NOMO-1 treated with dmso at 0.1 percent for 144 hours (cell line): ENCODE measurements around the gene VAV2.
"Not testable (repeated sequence)": the region's sequence is repeated elsewhere in the genome, so short reads cannot be mapped to it uniquely, and the experiment has no call there.

Experiments used
- DNase-seq: peaks from one replicate; lab custom pipeline; 2025; ENCODE audit not compliant: unreplicated experiment; lab: John Stamatoyannopoulos, UW

Gene VAV2

DNA sequence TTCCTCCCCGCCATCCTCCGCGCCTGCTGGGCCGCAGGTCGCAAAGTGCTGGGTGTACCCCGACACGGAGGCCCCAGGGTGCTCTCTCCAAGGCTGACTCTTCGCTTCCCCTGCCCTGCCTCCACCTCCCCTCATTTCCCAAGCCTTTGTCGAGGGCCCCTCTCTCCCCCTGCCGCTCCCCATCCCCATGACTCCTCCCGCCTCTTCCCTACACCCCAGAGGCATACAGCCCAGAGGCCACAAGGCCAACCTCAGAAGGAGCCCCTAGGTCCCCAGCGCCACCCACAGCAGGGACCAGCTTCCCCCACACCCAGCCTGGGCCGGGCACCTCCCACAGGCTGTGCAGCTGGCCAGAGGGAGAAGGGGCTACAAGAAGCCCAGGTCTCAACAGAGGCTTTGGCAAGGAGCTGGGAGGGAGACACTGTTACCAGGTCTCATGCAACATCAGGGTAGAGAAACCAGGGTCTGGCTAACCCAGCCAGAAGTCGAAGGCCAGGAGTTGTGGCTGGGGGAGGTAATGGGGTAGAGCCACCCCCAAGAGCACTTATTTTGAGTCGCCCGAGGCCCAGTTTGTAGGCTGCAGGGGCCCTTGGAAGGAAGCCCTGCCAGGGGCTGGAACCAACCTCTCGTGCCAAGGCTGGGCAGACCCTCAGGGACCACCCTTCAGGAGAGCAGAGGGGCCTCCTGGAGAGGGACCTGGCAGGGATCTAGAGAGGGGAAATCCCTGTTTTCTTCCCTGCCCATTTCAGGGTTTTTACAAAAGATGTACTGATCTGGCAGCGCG, 229.4 kb downstream of the VAV2 start:
- DNase-seq = no peak

DNA sequence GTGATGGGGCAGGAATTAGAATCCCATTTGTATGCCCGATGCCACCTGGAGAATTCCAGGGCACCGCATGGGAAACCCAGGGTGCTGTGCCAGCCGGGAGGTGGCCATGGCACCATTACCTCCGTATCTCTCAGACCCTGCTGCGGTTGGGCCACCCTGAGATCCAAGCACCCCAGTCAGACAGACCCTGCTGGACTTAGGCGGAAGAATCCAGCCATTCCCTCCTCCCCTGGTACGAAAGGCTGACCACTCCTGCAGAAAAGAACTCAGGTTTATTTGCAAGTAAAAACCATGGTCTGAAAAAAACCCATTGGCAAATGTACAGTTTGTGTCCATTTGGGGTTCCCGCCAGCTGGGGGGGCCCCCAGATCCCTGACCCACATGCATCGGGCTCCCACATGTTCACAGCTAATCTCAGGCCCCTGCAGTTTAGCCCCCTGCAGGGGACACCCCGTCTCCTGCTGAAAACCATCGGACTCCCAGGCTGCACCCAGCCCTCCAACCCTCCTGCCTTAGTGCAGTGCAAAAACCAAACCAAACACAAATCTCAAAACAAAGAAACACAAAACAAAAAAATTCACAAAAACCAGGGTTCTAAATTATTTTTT, 230.4 kb downstream of the VAV2 start:
- DNase-seq = no peak

GRCh38 chr9:133760713-133761290, 231.3 kb downstream of the VAV2 start:
- DNase-seq = no peak

DNA sequence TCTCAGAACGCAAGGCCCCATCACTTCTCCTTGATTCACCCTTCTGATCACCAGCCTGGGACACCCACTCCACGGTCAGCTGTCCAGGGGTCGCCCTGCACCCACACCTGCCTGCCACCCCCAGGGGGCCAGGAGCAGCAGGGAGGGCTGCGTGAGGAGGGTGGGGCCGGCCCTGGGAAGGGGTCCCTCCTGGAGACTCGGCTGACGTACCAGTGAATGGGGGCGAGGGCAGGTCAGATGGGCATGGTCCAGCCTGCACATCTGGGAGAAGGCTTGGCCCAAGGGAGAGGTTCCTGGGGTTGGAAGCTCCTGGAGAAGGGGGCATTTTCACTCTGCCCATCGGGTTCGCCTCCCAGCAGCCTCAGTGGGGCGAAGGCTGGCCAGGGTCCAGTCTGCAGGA, 232.2 kb downstream of the VAV2 start:
- no peak for DNase-seq

- no peak for DNase-seq
Observed at GRCh38 chr9:133759146-133759900, 232.8 kb downstream of the VAV2 start.

DNA sequence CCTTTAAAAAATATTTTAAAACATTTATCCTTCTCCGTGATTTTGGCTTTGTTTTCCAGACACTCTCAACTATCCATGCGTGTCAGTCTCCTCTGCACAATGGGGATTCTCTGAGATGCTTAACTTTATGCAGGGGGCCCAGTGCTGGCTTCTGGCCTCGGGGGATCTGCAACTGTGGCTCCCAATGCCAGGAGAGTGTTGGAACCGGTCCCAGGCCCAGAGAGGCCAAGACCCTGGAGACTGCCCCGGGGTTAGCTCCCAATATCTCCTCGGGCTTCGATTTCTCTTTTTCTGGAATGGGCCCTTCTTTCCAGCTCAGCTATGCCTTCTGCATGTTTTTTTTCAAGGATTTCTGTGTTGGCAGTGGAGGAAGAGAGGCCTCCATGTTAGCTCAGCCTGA, 233.9 kb downstream of the VAV2 start:
- no peak for DNase-seq

- DNase-seq = no peak
Observed at GRCh38 chr9:133754688-133755227, 237.4 kb downstream of the VAV2 start.

GRCh38 chr9:133754187-133754586, 237.9 kb downstream of the VAV2 start:
- DNase-seq = no peak

GRCh38 chr9:133752739-133753446, 239.2 kb downstream of the VAV2 start:
- no peak for DNase-seq

GRCh38 chr9:133750982-133751649, 241.0 kb downstream of the VAV2 start:
- no peak for DNase-seq

GRCh38 chr9:133747309-133747708, 244.8 kb downstream of the VAV2 start:
- no peak for DNase-seq

- not testable (repeated sequence) for DNase-seq
Observed at GRCh38 chr9:133744528-133744927, 247.6 kb downstream of the VAV2 start.

GRCh38 chr9:133742849-133743444, 249.2 kb downstream of the VAV2 start:
- DNase-seq = peak; percentile 32

DNA sequence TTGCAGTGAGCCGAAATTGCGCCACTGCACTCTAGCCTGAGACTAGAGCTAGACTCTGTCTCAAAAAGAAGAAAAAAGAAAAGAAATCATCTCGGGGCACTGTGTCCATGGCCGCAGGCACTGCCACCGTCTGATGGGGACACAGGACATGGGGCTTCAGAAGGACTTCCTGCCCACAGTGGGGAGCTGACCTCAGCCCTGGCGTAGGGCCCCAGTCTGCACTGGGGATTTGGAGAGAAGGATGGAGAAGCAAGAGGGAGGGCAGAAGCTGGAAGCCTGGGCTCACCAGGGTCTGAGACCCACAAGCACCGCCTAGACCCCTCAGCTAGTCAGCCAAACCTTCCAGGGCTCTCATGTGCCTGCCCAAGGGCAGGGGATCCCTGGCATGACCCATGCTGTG, 249.9 kb downstream of the VAV2 start:
- DNase-seq = no peak

DNA sequence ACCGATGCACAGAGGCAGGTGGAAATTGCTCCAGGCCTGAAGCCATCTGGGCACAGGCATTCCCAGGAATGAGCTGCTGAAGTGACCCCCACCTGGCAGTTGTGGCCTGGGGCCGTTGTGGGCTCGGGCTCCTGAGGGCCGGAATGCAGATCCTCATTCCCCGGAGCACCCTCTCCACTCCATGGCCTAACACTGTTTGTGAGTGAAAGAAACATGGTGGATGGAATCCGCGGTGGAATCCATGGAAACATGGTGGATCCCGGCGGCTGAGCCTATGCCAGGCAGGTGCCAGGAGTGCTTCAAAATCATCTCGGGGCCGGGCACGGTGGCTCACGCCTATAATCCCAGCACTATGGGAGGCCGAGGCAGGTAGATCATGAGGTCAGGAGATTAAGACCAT, 250.4 kb downstream of the VAV2 start:
- DNase-seq = no peak

DNA sequence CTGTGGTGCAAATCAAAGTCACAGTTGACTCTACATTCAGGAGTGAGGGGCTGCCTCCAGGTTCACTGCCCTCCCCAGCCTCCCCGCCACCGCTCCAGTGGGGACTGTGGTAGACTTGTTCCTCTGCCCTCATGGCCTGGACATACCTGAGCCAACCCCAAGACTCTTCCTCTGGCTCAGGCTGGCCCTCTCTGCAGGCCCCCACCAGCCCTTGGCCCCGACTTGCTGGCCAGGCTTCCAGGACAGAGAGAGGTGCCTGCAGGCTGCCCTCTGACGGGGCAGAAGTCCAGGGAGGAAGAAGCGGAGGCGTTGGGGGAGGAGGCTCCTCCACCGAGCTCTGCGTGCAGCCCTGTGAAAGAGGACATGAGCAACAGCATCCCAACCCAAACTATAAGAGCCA, 251.2 kb downstream of the VAV2 start:
- no peak for DNase-seq

DNA sequence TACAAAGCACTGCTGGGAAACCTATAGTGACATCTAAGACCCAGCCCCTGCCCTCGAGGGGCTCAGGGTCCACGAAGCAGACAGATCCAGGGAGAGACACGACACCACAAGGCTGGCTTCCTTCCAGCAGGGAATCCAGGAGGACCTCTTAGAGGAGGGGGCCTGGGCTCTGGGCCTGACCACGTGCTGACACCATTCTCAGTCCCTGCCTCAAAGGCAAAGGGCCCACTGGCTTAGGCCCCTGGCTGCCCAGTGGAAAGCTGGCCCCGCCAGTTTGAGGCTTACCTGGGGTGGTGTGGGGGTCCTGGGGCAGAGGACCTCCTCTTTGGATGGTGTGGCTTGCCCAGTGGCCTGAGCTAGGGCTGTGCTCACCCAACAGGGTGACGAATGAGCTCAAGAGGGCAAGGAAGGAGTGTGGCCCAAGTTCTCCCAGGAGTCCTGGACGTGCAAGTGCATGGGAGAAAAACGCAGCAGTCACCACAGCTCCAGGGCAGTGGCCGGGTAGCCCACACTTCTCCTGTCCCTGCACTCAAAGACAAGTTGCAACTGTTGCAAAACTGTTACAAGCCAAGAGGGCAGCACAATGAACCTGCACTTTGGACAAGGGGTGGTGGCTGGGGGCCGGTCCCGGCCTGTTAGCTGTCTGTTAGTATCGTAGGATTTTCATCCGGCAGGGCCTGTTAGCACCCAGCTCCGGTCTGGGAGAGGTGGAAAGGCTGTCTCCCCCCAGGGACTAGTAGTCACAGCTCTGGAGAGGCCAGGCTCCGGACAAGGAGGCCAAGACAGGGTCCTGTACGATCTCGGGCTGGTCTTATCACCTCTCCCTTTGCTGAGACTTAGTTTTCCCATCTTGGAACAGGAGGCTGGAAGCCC, 252.5 kb downstream of the VAV2 start:
- DNase-seq = no peak

GRCh38 chr9:133738640-133739225, 253.4 kb downstream of the VAV2 start:
- DNase-seq = no peak
